Endothelial cell of umbilical vein (primary cell): ENCODE data around the gene LIAS. TPM values are rescaled to one million over a fixed set of nuclear protein-coding genes. Genes with fewer than 3 reads are reported as not detected.

Source experiments
- BruUV-seq: library from RNA; stranded (reverse); fragments of 400-500 nt; replicated peaks from 2 replicates; lab custom pipeline; 2021; lab: Mats Ljungman, UMichigan
- CTCF ChIA-PET: fragments of 300-600, 350-600 bp; sonication (Branson Sonifier 250); formaldehyde crosslinking; loops from one replicate; lab custom pipeline; 2021; ENCODE audit warnings: antibody characterized with exemption, inconsistent platforms; lab: Charles Lee
- POLR2A ChIA-PET: fragments of 300-600, 350-600 bp; sonication (Branson Sonifier 250); formaldehyde crosslinking; loops from one replicate; lab custom pipeline; 2021; ENCODE audit warnings: antibody characterized with exemption, inconsistent platforms; lab: Charles Lee
- DNase-seq: peaks from one replicate; pipeline ENCODE4 v3.0.0-alpha.2; 2011; ENCODE audit warnings: low read depth, low spot score
- FAIRE-seq: peaks from 2 replicates; lab custom pipeline; 2011; peaks lifted over from hg19 to GRCh38; lab: Jason Lieb, UNC
- H2AFZ ChIP-seq: 2 replicates; pipeline ENCODE4 v1.6.0; 2012; ENCODE audit warnings: low read depth, low read length, control low read depth, inconsistent platforms
- H3K27ac ChIP-seq: 2 replicates; pipeline ENCODE4 v1.5.1; 2011; ENCODE audit warnings: low read depth, mild to moderate bottlenecking, control low read depth, low read length, moderate library complexity; ENCODE audit not compliant: insufficient read depth
- H3K27me3 ChIP-seq, 2 experiments: 2 replicates each; pipeline versions ENCODE4 v1.6.0 to v1.6.1; 2011; ENCODE audit warnings: low read length in 2 of 2, mixed read lengths in 1 of 2; ENCODE audit not compliant: control insufficient read depth in 2 of 2, insufficient read depth in 2 of 2
- H3K36me3 ChIP-seq, 2 experiments: 2 replicates in 1 of 2; 3 replicates in 1 of 2; pipeline ENCODE4 v1.5.1; 2011; ENCODE audit warnings: low read length in 2 of 2, mild to moderate bottlenecking in 1 of 2, moderate library complexity in 1 of 2; ENCODE audit not compliant: control insufficient read depth in 2 of 2, insufficient read depth in 2 of 2; ENCODE audit errors: extremely low read depth in 1 of 2
- H3K4me1 ChIP-seq: 3 replicates; pipeline ENCODE4 v1.5.1; 2011; ENCODE audit warnings: mild to moderate bottlenecking, low read length; ENCODE audit not compliant: control insufficient read depth, insufficient read depth; ENCODE audit errors: extremely low read depth
- H3K4me2 ChIP-seq: 2 replicates; pipeline ENCODE4 v1.6.1; 2011; ENCODE audit warnings: low read length, control low read depth, mixed read lengths; ENCODE audit not compliant: insufficient read depth
- H3K4me3 ChIP-seq, 3 experiments: fragments of 200-600 bp in 1 of 3; sonication (generic), shearing (Covaris generic) in 1 of 3; replicated peaks in 1 of 3; 2 replicates each; pipeline ENCODE4 v1.5.1; 2011 to 2016; ENCODE audit warnings: control low read depth in 3 of 3, low read length in 3 of 3, mild to moderate bottlenecking in 2 of 3, inconsistent platforms in 1 of 3, low read depth in 1 of 3, moderate library complexity in 1 of 3; ENCODE audit not compliant: insufficient read depth in 1 of 3
- H3K79me2 ChIP-seq: 2 replicates; pipeline ENCODE4 v1.6.0; 2012; ENCODE audit warnings: low read length, inconsistent platforms; ENCODE audit not compliant: control insufficient read depth, insufficient read depth
- H3K9ac ChIP-seq: replicated peaks from 2 replicates; pipeline ENCODE3; 2011; ENCODE audit warnings: low read length, control low read depth; ENCODE audit not compliant: insufficient read depth; ENCODE audit errors: extremely low read depth
- H3K9me1 ChIP-seq: replicated peaks from 3 replicates; pipeline ENCODE4 v1.6.0; 2011; ENCODE audit warnings: mild to moderate bottlenecking, low read length; ENCODE audit not compliant: control insufficient read depth, insufficient read depth; ENCODE audit errors: extremely low read depth
- H3K9me3 ChIP-seq: replicated peaks from 2 replicates; pipeline ENCODE4 v1.5.1; 2012; ENCODE audit warnings: low read length, inconsistent platforms; ENCODE audit not compliant: control insufficient read depth, insufficient read depth
- H4K20me1 ChIP-seq: replicated peaks from 2 replicates; pipeline ENCODE3; 2011; ENCODE audit warnings: mild to moderate bottlenecking, low read length; ENCODE audit not compliant: control insufficient read depth, insufficient read depth; ENCODE audit errors: extremely low read depth
- EZH2 ChIP-seq: IDR thresholded peaks from 2 replicates; pipeline ENCODE4 v1.6.1; 2012; ENCODE audit warnings: borderline replicate concordance, low read depth, mild to moderate bottlenecking, moderate library complexity, low read length, inconsistent platforms; ENCODE audit not compliant: severe bottlenecking
- FOS ChIP-seq: IDR thresholded peaks from 2 replicates; pipeline ENCODE4 v1.6.1; 2011; ENCODE audit warnings: mild to moderate bottlenecking, low read length, moderate library complexity, borderline replicate concordance; ENCODE audit not compliant: insufficient read depth
- GATA2 ChIP-seq: IDR thresholded peaks from 2 replicates; pipeline ENCODE4 v1.7.0; 2011; ENCODE audit warnings: low read depth, mild to moderate bottlenecking, moderate library complexity, mixed read lengths, low read length; ENCODE audit not compliant: insufficient read length, insufficient read depth
- JUN ChIP-seq: IDR thresholded peaks from 2 replicates; pipeline ENCODE4 v1.6.1; 2011; ENCODE audit warnings: borderline replicate concordance, low read depth; ENCODE audit not compliant: insufficient read length, insufficient read depth
- MYC ChIP-seq: IDR thresholded peaks from one replicate; pipeline ENCODE4 v1.6.1; 2011; ENCODE audit warnings: mild to moderate bottlenecking, low read depth, low read length
- POLR2A ChIP-seq: IDR thresholded peaks from 2 replicates; pipeline ENCODE4 v1.6.1; 2012; ENCODE audit warnings: low read depth, mild to moderate bottlenecking, control low read depth, low read length
- POLR2AphosphoS5 ChIP-seq: IDR thresholded peaks from 2 replicates; pipeline ENCODE4 v1.6.1; 2012; ENCODE audit warnings: low read depth, mild to moderate bottlenecking, control low read depth, low read length, moderate library complexity; ENCODE audit not compliant: insufficient read depth
- dilution Hi-C: fragments of 300-500 bp; cut with MboI; formaldehyde crosslinking; loops from one replicate; pipeline ENCODE4 v1.15.0; 2019; ENCODE audit warnings: low sequenced_read_pairs; ENCODE audit not compliant: extremely low pct_ligation_motif_present
- intact Hi-C: fragments of 100-400 bp; cut with micrococcal nuclease; formaldehyde crosslinking; loops from one replicate; pipeline ENCODE4 v1.10.0; 2022
- polyA plus RNA-seq, 4 experiments: library from polyadenylated mRNA; depleted of rRNA in 3 of 4; stranded (reverse) in 3 of 4; unstranded in 1 of 4; fragments of >200 nt; gene quantifications; 2 replicates each; pipeline versions ENCODE4 v1.2.1 to v1.2.3, GENCODE V29; 2011 to 2012; ENCODE audit warnings: missing spikeins in 1 of 4
- total RNA-seq: library from RNA; stranded (reverse); gene quantifications from 2 replicates; pipeline ENCODE4 v1.2.3, GENCODE V29; 2021
- TF ChIP-seq, protein P1 (sequence below), 2 donors: IDR thresholded peaks; 1 replicate in 1 of 2; 2 replicates in 1 of 2; pipeline ENCODE4 v1.5.1; 2011; ENCODE audit warnings: low read length in 2 of 2, mild to moderate bottlenecking in 2 of 2, moderate library complexity in 2 of 2, control low read depth in 1 of 2, inconsistent platforms in 1 of 2, low read depth in 1 of 2; ENCODE audit not compliant: insufficient read depth in 1 of 2; ENCODE audit errors: extremely low read depth in 1 of 2
- TF ChIP-seq, protein P2 (sequence below): IDR thresholded peaks from 2 replicates; pipeline ENCODE4 v1.6.1; 2011; ENCODE audit not compliant: insufficient read depth, insufficient read length

LIAS gene
- total and polyA plus RNA-seq, 2 donors (not counting 3 experiments of a cell fraction or from before 2014, with no cell fraction given), result 5.5 to 11.3 TPM

DNA sequence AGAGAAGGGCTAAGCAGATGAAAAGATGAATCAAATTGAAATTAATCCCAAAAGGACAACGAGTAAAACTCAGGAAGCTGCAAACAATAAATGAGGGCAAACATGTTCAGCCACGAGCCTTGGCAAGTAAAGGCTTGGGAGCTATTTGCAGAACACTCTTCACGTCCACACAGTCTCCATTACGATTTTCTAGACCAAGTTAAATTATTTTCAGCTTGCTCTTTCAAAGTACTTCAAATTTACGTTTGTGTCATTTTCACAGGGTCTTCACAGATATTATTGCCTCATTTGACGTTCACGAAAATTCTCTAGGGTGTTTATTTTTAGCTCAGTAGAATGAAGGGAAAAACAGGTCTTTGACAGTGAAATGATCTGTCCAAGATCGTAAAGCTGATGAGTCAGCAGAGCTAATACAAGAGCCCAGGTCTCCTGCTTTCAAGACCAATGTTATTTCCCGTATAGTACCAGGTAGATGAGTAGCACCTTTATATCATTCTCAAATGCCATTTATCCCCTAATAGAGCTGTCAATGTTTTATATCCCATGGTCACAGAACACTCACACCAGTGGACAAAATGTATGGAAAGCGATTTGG, 31.2 kb upstream of the LIAS start:
- H3K4me2 ChIP-seq, result no peak overlapping the region
- no peak for TF ChIP-seq FOS
- no peak for TF ChIP-seq EZH2
- TF ChIP-seq JUN, result no peak
- no peak for TF ChIP-seq POLR2AphosphoS5
- FAIRE-seq (no peak), DNase-seq (no peak)
- no peak overlapping the region for H3K9ac ChIP-seq
- no peaks in the 10 kb centered on the region for H4K20me1 ChIP-seq
- CTCF ChIA-PET, result interaction anchor here (1.1 to 1.5 kb wide), 3 partner anchors 9 to 60 kb away, joined by 3 to 5 read pairs (median 4); no protein-coding TSS in a partner anchor
- H3K9me1 ChIP-seq, result no peaks in the 10 kb centered on the region
- H3K36me3 ChIP-seq, result no peaks in the 10 kb centered on the region
- no peaks in the 10 kb centered on the region for H3K27me3 ChIP-seq
- BruUV-seq, result no TSS peak
- no peak overlapping the region for H2AFZ ChIP-seq
- H3K4me1 ChIP-seq, result no peaks in the 10 kb centered on the region
- dilution Hi-C loops, result no loop called here
- H3K27ac ChIP-seq, result no peak overlapping the region
- no peaks in the 10 kb centered on the region for H3K9me3 ChIP-seq
- H3K79me2 ChIP-seq, result no peaks in the 10 kb centered on the region
- intact Hi-C loops, result no loop called here
- POLR2A ChIA-PET, result no interaction called here
- H3K4me3 ChIP-seq, result no peak overlapping the region

DNA sequence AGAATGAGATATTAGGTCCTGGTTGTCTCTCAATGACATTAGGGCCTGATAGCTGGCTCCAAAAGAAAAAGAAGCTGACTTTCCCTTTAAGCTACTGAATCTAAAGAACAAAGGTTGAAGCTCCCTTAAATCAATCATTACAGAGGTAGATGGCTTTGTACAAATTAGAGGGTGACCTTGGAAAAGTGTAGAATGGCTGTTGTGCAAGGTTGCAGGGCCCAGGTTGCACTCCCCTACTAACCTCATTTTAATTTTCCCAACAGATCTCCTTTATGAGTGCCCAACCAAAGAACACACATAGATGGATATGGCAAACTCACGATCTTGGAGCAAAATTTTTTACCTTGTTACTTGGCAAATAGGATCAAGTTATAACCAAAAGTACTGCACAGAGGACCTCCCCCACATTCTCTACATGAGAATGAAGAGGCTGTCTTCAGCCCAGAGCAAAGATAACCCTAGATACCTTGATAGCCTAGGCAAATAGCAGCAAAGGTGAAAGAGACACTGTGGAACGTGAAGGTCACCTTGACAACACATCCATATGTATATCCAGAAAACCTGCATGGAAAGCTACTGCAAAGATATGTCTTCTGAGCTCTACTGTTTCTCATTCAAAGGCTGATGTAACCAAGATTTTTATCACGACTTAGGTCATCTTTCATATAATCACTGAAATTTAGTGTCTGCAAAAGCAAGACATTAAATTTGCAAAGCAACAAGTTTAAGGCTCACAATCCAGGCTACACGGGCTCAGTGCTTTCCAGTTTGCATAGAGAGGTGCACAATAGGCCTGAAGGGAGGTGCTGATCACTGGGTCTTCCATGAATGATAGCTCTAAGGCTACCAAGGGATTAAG, 29.2 kb upstream of the LIAS start:
- ChIA-PET POLR2A (interaction anchor here (0.6 kb wide), 1 partner anchor 25 kb away, joined by 4 read pairs; no protein-coding TSS in a partner anchor), CTCF (interaction anchor here (0.6 to 1.5 kb wide), 3 partner anchors 37 to 1800 kb away, joined by 3 read pairs; no protein-coding TSS in a partner anchor)
- FAIRE-seq (no peak), DNase-seq (no peak)
- dilution Hi-C loops, result no loop called here
- Histone ChIP-seq H3K36me3 (no peaks in the 10 kb centered on the region), H3K9me1 (no peaks in the 10 kb centered on the region), H3K79me2 (no peaks in the 10 kb centered on the region), H3K9ac (no peak overlapping the region), H3K27ac (no peak overlapping the region), H3K9me3 (no peaks in the 10 kb centered on the region), H2AFZ (no peak overlapping the region), H3K4me3 (no peak overlapping the region), H3K4me1 (no peaks in the 10 kb centered on the region), H3K27me3 (peaks cover 0 to 2% of the 10 kb centered on the region in 2 experiments), H3K4me2 (no peak overlapping the region), H4K20me1 (no peaks in the 10 kb centered on the region)
- no TSS peak for BruUV-seq
- intact Hi-C loops, result no loop called here
- TF ChIP-seq GATA2 (no peak), POLR2A (no peak), POLR2AphosphoS5 (no peak), FOS (no peak), JUN (no peak), EZH2 (no peak), MYC (no peak)
- TF ChIP-seq, protein P1, sequence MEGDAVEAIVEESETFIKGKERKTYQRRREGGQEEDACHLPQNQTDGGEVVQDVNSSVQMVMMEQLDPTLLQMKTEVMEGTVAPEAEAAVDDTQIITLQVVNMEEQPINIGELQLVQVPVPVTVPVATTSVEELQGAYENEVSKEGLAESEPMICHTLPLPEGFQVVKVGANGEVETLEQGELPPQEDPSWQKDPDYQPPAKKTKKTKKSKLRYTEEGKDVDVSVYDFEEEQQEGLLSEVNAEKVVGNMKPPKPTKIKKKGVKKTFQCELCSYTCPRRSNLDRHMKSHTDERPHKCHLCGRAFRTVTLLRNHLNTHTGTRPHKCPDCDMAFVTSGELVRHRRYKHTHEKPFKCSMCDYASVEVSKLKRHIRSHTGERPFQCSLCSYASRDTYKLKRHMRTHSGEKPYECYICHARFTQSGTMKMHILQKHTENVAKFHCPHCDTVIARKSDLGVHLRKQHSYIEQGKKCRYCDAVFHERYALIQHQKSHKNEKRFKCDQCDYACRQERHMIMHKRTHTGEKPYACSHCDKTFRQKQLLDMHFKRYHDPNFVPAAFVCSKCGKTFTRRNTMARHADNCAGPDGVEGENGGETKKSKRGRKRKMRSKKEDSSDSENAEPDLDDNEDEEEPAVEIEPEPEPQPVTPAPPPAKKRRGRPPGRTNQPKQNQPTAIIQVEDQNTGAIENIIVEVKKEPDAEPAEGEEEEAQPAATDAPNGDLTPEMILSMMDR (IDR thresholded peaks at IDR 0.05; ENCODE audit: extremely low read depth in 1 of 2, insufficient read depth in 1 of 2, low read depth in 1 of 2, low read length in 2 of 2), result no peak
- TF ChIP-seq, protein P2, sequence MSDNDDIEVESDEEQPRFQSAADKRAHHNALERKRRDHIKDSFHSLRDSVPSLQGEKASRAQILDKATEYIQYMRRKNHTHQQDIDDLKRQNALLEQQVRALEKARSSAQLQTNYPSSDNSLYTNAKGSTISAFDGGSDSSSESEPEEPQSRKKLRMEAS, result no peak
